Vagina (tissue), 2 donors: ENCODE measurements around the gene VCP.

Experiments used
- POLR2AphosphoS5 ChIP-seq, 2 donors: sonication (generic); formaldehyde crosslinking; IDR thresholded peaks; one replicate each; pipeline ENCODE4 v1.9.0; 2017; ENCODE audit warnings: antibody characterized with exemption in 2 of 2, mild to moderate bottlenecking in 2 of 2, low read depth in 1 of 2; ENCODE audit not compliant: insufficient read depth in 1 of 2
- TF ChIP-seq, protein P1 (sequence below), 3 experiments: fragments of 450-650 bp in 2 of 3; fragments of 200-600 bp in 1 of 3; sonication (generic) in 1 of 3; IDR thresholded peaks; one replicate each; pipeline ENCODE4 v1.5.1; 2017 to 2019; ENCODE audit warnings: antibody characterized with exemption in 3 of 3, mild to moderate bottlenecking in 2 of 3, moderate library complexity in 2 of 3

DNA sequence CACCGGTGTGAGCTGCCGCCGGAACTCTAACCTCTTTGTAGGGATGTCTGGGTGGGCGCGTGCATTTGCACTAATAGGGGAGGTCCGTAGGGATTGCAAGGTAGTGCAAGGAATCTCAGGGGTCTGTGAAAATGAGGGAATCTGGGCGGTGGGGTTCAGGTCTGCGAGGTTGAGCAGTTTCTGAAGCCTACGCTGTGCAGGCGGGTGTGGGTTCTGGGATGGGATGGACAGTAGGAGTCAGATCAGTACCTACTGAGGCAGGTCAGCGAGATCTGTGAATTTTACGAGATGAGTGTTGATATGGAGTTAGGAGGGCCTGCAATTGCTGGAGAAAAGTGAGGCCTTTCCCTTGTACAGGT lies 44.1 kb upstream of the VCP start:
- no peak for TF ChIP-seq POLR2AphosphoS5 (IDR thresholded peaks at IDR 0.05; ENCODE audit: insufficient read depth in 1 of 2, low read depth in 1 of 2)
- TF ChIP-seq, protein P1, sequence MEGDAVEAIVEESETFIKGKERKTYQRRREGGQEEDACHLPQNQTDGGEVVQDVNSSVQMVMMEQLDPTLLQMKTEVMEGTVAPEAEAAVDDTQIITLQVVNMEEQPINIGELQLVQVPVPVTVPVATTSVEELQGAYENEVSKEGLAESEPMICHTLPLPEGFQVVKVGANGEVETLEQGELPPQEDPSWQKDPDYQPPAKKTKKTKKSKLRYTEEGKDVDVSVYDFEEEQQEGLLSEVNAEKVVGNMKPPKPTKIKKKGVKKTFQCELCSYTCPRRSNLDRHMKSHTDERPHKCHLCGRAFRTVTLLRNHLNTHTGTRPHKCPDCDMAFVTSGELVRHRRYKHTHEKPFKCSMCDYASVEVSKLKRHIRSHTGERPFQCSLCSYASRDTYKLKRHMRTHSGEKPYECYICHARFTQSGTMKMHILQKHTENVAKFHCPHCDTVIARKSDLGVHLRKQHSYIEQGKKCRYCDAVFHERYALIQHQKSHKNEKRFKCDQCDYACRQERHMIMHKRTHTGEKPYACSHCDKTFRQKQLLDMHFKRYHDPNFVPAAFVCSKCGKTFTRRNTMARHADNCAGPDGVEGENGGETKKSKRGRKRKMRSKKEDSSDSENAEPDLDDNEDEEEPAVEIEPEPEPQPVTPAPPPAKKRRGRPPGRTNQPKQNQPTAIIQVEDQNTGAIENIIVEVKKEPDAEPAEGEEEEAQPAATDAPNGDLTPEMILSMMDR (IDR thresholded peaks at IDR 0.05) = no peak
